Muscle of back (tissue), 11 donors: ENCODE results near the gene SATB2. TPM values are rescaled to one million over a fixed set of nuclear protein-coding genes. Genes with fewer than 3 reads are reported as not detected.

ENCODE experiments used
- DNase-seq, 3 donors: peaks; one replicate each; pipeline versions ENCODE4 v3.0.0 to v3.0.0-alpha.2; 2013
- polyA plus RNA-seq, 10 donors: library from polyadenylated mRNA; unstranded; fragments of 120-200 nt; gene quantifications; one replicate each; pipeline ENCODE4 v1.2.1, GENCODE V29; 2013; ENCODE audit not compliant: insufficient read length in 10 of 10

SATB2 gene
- polyA plus RNA-seq, 10 donors = 1.3 to 5.3 (median 2.3) TPM

DNA sequence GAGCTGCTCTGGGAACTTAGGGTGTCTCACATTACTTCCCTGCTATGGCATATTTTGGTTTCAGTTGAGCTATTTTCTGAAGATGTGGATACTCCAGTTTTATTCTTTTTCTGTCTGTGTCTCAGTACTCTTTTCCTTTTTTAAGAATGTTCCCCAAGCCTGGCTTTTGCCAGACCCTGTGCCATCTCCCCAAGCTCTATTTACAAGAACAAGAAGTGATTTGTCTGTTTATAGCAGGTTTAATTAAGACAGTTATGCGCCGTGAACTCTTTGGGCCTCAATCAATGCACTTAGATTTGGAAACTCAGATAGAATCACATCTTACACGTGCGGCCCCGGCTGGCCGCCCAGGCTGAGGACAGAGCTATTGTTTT lies 8.9 kb upstream of the SATB2 start:
- peak in 1 of 3 donors; percentile 33 for DNase-seq

DNA sequence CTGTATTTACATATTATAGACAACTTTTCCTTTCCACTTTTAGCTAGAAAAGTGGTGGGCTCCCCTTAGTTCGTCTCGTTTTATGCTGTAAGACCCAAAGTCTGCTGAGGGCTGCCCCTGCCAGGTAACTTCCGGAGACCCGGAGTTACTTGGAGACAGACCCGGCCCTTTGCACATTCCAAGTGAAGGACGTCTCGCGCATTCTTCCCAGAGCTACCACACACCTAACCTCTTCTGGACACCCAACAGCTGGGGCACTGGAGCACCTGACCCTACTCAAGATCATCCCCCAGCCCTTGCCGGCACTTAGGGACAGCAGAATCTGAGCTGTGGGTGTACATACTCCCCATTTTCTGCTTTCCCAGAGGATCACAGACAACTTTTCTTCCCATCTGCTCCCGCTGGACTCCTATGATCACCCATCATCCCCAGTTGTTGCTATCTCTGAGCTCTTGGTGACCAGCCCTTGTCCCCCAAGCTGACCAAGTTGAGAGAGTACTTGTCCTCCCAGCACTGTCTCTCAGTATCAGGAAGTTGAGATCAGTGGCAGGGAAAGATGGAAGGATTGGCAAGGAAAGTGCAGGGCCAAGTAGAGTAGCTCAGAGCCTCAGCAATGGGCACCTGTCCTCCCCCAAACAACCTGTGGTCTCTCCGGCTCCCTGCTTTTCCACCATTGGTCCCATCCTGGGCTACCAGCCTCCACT lies 8.4 kb upstream of the SATB2 start:
- DNase-seq = peak in 1 of 3 donors; percentile 14

DNA sequence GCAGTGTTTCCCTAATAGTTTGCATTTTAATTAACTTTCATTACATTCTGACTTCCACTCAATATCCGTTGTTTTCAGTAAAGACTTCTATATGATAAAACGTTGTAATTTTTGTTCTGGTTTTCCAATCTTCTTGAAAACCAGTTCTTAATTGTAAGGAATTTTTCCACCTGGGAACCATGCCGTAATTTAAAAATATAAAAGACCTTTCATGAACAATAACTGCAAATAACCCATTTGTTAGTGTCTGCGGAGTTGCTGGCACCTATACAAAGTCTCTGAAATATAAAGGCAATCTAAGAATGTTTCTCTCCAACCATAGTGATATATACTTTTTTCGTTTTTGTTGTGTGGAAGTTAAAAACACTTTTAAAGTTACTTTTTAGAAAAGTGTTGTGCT lies 7.7 kb upstream of the SATB2 start:
- DNase-seq = no peak

DNA sequence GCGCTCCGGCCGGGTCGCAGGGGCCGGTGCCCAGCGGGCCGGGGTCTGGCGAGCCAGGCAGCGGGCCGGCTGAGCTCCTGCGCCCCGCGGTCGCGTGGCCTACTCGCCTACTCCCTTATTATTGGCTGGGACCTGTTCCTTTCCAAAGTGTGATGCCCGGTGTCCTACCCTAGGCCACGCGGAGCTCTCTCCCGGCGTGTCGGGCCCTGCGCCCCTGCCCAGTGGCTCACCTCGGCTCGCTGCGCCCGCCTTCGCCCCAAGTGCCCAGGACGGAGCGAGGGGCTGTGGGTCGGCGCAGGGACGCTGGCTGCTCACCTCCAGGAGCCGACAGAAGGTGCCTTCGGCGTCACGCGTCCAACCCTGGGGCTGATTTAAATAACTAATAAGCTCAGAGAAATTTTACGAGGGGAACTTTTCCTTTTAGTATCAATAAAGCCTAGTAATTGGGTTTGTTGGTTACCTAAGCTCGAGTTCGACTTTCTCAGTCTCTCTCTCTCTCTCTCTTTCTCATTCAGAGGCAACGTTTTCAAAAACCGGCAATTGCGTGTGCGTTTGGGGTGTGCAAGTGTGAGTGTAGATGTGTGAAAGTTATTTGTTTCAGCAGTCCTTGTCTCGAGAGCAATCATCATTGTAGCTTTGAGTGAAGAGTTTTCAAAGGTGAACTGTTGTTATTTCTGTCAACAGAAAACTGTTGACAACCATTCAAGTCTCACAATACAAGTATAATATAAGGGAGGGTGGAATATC lies 7.0 kb upstream of the SATB2 start:
- peak in 1 of 3 donors; percentile 68 for DNase-seq

DNA sequence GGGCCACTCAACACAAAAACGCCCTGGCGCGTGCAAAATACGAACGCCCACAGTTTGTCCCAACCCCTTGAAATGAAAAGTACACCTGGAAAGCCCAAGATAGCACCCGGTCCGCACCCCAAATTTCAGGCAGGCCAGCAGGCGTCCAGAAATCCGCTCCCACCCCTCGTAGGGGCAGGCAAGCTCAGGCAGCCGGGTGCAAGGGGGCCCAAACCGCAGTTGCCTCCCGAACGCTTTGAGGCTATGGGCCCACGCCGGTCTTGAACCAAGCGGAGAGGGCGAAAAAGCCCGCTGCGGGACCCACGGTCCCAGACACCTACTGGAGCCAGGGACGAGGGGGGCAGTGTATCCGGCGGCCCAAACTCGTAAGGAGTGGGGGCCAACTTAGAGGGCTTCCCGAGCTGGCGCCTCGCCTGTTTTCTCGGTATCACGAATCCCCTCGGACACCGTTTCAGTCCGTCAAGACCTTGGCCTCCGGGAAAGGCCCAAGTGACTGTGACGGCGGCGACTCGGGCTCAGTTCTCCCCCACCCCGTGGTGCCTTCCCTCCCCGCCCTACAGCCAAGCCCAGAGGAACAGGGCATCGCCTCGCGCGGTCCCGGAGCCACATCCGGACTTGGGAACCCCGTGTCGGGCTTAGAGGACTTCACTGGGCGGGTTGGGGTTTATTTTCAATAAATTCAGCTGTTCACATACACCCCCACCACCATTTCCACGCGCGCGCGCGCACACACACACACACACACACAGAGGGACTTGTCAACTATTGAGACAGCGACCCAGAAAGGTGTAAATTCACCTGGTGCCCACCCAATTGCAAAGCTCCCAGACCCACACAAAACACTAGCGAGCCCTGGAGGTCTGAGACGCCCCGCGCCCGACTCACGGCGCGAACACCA lies 6.2 kb upstream of the SATB2 start:
- DNase-seq = peak in 1 of 3 donors; percentile 47

DNA sequence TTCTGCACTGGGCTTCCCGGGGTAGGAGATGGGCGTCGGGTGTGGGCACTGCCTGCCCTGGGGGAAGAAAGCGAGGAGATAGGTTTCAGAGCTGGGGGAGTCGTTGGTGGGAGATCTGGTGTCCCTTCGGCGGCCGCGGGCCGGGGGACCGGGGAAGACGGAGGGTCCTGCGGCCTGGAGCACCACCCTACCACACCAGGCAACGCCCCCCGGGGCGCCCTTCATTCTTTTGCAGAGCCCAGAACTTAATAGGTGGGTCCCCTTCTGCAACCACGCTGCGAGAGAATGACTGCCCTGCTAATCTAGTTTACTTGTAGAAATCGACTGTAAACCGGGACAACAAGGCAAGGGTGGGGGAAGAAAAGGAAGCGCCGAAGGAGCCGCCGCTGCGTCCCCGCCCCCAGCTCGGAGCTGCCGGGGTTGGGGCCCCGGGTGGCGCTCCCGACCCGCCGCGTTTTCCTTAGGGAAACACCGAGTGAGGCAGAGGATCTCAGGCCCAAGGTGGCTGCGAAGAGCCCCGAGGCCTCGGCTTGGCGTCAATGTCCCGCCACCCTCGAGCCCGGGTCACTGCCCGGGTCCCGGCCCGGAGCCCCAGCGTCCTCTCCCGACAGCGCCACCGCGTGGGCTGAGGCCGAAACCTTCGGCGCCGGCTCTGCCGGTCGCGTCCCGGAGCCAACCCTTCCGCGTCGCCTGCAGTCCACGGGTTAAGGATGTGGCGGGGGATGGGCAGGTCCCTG lies 5.4 kb upstream of the SATB2 start:
- peak in 2 of 3 donors; percentile 71 to 84 for DNase-seq

DNA sequence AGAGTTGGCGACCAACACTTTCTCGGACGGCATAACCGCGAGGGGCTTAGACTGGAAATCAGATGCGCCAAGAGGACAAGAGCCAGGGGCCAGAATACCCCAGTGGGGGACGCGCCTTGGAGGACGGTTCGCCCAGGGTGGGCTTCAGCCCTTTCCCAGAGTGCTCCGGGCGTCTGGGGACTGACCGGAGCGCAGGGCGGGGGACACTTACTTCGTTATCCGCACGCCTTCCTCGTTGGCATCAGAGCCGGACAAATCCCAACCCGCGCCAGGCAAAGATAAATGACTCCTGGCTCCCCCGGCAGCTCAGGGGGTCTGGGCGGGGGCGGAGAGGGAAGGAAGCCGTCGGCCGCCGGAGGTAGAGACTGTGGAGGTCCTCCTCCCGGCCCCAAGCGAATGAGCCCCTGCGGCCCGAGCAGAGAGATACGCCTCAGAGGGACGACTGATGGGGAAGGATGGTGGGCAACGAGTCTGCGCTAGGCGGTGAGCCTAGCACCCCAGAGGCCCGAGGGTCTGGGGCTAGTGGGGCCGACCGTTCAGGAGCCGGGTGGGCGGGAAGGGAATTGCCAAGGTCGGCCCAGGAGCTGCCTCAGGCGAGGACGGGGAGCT lies 4.7 kb upstream of the SATB2 start:
- peak in 1 of 3 donors; percentile 32 for DNase-seq

DNA sequence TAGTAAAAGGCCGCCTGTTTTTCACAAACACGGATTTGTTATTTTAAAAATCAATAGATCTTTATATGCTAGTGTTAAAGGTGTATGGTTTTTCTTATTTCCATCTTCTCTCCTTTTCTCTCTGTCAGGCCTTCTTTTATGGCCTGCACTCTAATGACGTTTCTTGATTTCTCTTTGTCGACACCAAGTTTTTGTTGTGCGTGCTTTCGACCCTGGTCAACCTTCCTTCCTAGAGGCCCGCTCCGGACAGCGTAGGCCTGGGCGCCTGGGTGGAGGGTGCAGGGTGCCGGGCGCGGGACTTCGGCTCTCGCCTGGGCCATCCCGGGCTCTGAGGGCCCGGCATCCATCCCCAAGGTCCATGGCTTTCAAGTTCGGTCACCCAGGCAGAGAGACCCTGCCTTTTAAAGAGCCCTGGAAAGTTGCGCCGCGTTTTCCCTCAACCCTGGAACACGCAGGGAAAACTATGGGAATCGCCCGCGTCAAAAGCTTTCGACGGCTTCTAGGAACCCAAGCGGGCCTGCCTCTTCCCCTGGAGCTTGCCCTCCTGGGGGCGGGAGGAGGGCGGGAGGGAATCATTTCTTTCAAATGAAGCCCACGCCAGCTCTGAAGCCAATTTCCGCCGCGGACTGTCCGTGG lies 4.1 kb upstream of the SATB2 start:
- DNase-seq = peak in 1 of 3 donors; percentile 68

DNA sequence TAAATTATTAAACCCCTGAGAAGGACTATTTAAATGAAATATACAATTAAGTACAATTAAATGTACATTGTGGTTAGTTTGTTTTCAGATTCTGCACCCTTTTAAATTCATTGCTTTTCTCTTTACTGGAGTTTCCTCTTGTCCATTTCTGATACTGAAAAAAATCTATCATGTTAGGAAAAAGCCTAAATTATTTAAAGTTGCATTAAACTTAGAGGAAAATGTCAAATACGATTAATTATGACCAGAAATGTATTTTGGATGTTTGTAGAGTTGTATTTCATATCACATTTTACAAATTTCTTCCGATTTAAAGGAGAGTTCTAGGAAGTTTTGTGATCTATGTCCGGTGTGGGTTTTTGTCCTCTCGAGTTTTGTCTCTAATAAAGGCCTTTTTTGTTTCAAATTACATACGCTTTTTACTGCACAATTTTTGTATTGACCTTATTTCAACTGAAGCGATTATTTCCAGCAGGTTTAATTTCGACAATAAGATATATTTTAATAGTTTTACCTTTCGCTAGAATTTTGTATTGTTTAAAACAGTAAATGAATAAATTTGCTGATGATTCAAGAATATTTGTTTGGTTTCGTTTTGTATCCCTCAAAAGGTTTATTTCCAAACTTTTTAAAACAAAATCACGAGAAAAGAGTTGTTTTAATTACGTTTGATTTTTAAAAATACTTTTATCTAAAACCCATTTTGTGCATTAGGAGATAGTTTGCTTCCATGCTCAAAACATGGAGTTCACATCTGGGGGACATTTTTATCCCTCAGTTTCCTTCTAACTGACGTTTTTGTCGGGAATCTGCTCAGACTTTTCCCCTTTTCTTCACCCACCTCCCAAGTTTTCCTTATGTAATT lies 3.3 kb upstream of the SATB2 start:
- peak in 1 of 3 donors; percentile 72 for DNase-seq

DNA sequence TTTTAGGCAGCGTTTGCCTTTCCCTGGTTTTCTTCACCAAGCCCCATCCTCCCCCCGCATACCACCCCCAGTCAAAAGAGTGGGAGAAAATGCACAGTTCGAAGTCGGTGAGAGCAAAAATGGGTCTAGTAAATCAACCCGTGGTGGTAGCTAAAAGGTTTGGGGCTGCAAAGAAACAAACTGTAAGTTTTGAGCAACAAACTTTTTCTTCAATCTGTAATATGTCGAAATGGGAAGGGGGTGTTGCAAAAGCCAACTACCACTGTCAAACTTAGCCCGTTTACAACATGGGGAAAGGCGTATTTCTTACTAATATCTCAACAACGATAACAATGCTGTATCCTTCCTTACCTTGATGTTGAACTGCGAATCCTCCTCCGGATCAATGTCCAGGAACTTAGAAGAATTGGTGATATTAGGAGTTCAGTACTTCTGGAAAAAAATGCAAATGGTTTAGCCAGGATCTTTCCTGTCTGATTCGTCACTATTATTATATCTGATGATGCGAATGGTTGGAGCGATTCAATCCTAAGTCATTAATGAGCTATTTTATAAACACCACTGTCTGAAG lies 2.4 kb upstream of the SATB2 start:
- peak in 1 of 3 donors; percentile 81 for DNase-seq

DNA sequence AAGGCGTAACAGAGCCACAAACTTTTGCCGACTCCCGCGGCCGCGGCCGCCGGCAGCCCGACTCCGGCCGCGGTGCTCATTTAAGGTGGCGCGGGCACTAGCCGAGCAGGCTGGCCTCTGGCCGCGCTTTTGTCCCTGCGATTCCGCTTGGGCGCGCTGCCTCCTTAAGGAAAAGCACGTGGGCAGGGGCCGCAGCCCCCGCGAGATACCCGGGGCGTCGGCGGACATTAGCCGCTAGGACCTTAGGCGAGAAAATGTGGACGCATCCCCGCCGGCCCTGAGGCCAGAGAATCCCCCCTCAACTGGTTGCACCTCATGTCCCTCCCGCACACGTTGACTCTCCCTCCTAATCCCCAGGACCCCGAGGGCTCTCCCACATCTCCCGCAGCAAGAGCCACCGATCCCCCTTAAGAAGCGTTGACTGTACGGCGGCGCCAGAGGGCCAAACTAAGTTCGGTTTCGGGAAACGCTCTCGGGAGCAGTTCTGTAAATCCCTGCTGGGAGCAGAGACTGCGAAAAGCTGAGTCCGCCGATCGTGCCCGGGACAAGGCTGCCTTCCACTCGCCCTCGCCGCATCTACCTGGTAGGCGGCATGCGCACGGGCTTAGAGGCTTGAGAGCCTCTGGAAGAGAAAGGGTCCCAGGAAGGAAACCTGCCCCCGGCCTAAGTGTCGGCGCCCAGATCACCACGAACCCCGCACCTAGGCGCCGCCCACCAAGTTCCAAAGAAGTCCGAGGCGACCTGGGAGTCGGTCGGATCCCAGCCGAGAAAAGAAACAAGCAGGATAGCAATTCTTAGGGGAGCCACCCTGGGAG lies 1.8 kb upstream of the SATB2 start:
- DNase-seq = peak; percentile 92 to 97 (median 95)

DNA sequence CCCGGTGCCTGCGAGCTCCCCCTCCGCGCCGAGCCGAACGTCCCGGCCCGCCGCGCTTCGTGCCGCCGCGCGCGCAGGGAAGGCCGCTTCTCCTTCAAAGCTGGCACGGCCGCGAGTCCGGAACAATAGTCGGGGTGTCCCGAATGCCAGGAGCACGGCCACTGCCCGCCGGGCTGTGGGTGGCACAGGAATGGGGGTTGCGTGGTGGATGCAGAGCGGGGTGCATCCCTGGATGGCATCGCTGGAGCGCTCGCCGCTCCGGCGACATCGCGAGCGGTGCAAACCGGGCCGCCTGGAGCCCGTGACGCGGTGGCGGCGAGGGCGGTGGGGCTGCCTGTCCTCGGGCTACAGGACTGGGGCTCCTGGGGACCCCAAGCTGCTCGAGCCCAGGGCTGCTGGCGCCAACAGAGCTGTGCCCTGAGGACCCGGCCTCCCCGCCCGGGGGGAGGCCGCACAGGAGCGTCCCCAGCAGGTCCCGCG lies 1.1 kb upstream of the SATB2 start:
- DNase-seq = peak in 1 of 3 donors; percentile 88

DNA sequence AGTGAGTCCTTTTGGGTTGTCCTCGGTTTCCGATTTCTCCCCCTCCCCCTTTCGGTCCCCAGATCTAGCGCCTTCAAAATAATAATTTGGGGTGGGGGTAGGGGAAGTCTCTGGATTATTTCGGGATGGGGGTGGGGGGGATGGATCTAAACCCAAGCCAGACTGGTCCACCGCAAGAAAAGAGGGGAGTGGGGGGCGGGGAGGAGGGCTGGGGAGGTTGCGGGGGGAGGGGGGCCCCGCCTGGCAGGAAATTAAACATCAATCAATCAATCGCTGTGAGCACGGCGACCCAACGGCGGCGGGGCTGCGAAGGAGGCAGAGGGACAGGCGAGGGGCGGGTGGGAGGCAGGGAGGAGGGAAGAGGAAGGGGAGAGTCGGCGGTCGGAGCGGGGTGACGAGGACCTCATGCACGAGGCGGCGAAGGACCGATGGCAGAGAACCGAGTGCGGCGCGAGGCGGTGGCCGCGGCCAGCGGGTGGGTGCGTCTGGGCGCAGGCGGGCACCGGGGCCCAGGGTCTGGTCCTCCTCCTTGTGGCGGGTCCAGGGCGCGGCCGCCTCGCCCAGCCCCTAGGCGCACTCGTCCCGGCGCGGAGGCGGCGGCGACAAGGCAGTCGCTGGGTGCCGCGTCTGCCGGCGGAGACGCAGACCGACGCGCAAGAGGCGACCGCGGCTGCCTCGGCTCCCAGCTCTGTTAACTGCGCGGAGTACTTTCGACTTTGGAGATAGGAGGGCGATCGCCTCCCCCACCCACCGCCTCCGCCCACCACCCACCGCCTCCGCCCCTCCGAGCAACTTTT lies 468 bp upstream of the SATB2 start:
- DNase-seq = no peak

DNA sequence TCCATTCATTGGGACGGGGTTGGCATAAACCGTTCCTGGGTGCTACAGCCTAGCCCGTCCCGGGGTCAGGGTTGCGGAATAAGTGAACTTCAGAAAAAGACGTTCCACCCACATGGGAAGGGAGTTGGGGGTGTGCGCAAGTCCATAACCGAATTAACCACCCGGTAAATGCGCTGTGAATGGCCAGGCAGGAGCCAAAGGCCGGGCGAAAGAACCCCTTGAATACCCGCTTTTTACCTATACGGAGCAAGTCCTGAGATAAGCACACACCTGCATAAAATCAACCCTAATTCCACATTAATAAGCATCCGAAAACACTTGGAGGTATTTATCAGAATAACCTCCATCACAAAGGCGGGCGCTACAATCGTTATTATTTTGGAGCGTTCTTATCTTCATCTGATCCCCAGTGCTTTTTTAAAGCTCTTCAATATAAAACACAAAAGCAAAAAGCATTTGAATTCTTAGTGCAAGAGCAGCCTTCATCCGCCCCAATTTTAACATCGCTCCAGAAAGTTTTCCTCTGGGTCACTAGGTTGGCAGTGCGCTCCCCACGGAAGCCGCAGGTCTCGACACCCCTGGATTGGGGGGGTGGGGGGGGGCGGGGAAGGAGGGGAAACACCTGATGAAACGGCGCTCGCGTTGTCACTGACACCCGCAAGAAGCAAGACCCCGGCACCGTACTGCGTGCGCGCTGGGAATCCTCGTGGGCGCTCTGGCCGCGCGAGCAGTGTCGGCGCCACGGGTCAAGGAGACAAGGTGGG lies 1.2 kb downstream of the SATB2 start:
- DNase-seq = peak in 1 of 3 donors; percentile 36

DNA sequence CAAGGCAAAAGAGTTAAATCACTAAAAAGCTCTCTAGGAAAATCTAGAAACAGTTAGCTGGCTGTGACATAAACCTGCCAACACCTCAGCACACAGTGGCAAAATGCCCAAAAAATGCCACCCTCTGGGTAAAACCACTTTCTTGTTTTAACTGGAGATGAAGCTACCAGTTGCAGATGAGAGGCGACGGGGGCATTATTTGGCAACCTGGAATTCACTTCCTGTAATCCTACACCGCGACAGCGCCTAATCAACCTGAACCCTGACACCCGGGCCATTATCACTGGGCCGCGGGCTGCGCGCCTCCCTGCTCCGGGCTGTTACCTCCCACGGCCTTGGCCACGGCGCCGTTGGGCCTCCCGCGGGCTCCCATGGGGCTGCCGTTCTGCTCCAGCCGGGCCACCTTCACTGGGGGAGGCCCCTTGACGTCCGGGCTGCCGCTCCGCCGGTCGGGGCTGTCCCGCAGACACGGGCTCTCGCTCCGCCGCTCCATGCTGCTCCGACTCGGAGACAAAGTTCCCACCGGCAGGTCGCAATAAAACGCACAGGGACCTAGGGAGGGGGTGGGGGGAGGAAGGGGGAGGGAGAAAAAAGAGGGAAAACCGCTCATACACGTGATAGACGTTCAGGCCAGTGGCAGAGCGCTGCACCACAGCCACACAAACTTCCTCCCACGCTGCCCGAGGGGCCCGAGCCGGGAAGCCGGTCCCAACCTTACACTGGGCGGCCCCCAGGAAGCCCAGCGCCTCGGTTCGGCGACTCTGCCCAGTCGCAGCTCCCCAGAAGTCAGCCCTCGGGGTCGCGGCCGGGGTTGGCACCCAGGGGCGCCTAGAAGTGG lies 2.0 kb downstream of the SATB2 start:
- DNase-seq = peak in 1 of 3 donors; percentile 39

DNA sequence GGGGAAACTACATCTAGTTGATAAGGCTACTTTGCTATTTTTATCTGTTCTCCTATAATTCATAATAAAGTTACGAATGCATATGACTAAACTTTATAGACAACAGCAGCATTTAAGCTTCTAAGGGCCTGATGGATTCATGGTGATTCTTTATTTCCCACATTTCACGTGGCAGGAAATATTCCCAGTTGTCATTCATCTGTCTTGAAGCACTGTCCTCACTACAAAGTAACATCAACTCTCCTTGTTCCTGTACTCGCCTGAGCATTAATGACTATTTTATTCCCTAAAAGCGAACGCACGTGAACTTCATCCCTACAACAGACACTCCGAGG lies 2.6 kb downstream of the SATB2 start:
- DNase-seq = peak in 1 of 3 donors; percentile 53
